Progenitor cell of endocrine pancreas (in vitro differentiated cells): Measurements from ENCODE around the gene FSTL4. TPM values are rescaled to one million over a fixed set of nuclear protein-coding genes. Genes with fewer than 3 reads are reported as not detected.

Experiments used
- DNase-seq: peaks from one replicate; pipeline ENCODE4 v3.0.0; 2021; ENCODE audit warnings: low spot score; ENCODE audit not compliant: unreplicated experiment
- H3K27ac Mint-ChIP-seq: 2 replicates; pipeline ENCODE4 v1.8.0; 2021; ENCODE audit warnings: mild to moderate bottlenecking, moderate library complexity, mixed read lengths
- H3K27me3 Mint-ChIP-seq: 2 replicates; pipeline ENCODE4 v1.8.0; 2021; ENCODE audit warnings: mixed read lengths
- H3K36me3 Mint-ChIP-seq: 2 replicates; pipeline ENCODE4 v1.8.0; 2022; ENCODE audit warnings: mixed read lengths; ENCODE audit not compliant: insufficient read depth
- H3K4me1 Mint-ChIP-seq: 2 replicates; pipeline ENCODE4 v1.8.0; 2021; ENCODE audit warnings: low read depth, mixed read lengths
- H3K4me3 Mint-ChIP-seq: 2 replicates; pipeline ENCODE4 v1.8.0; 2021; ENCODE audit warnings: low read depth, mild to moderate bottlenecking, moderate library complexity, mixed read lengths
- H3K9me3 Mint-ChIP-seq: 2 replicates; pipeline ENCODE4 v1.8.0; 2021; ENCODE audit warnings: low read depth, mixed read lengths
- CTCF ChIP-seq: fragments of 200-600 bp; sonication (generic); IDR thresholded peaks from one replicate; pipeline ENCODE4 v1.5.0; 2021; ENCODE audit warnings: antibody characterized with exemption, mild to moderate bottlenecking; ENCODE audit not compliant: unreplicated experiment
- total RNA-seq: library from RNA; stranded (reverse); gene quantifications from 2 replicates; pipeline ENCODE4 v1.2.1, GENCODE V29; 2021

The FSTL4 gene
- total RNA-seq, 1 donor from 2014 or later: 2.4 TPM

GRCh38 chr5:133420440-133421301 is 191.7 kb downstream of the FSTL4 start:
- Mint-ChIP-seq H3K36me3 (no peaks in the 10 kb centered on the region), H3K27ac (no peak overlapping the region), H3K9me3 (no peaks in the 10 kb centered on the region), H3K27me3 (peaks cover 43% of the 10 kb centered on the region), H3K4me3 (no peak overlapping the region), H3K4me1 (no peaks in the 10 kb centered on the region)
- no peak for TF ChIP-seq CTCF
- DNase-seq: no peak

- no peak overlapping the region for H3K27ac Mint-ChIP-seq
- H3K4me1 Mint-ChIP-seq: no peaks in the 10 kb centered on the region
- H3K4me3 Mint-ChIP-seq: no peak overlapping the region
- TF ChIP-seq CTCF: no peak
- peaks cover 14% of the 10 kb centered on the region for H3K27me3 Mint-ChIP-seq
- no peaks in the 10 kb centered on the region for H3K36me3 Mint-ChIP-seq
- H3K9me3 Mint-ChIP-seq: no peaks in the 10 kb centered on the region
- no peak for DNase-seq
These were observed 196.4 kb downstream of the FSTL4 start for GRCh38 chr5:133415906-133416305.

- DNase-seq: no peak
- Mint-ChIP-seq H3K4me1 (no peaks in the 10 kb centered on the region), H3K27ac (no peak overlapping the region), H3K9me3 (no peaks in the 10 kb centered on the region), H3K4me3 (no peak overlapping the region), H3K36me3 (no peaks in the 10 kb centered on the region), H3K27me3 (peaks cover 14% of the 10 kb centered on the region)
- no peak for TF ChIP-seq CTCF
These were observed 196.8 kb downstream of the FSTL4 start for GRCh38 chr5:133415506-133415905.

- H3K4me1 Mint-ChIP-seq: peaks cover under 1% of the 10 kb centered on the region
- TF ChIP-seq CTCF: no peak
- H3K9me3 Mint-ChIP-seq: no peaks in the 10 kb centered on the region
- H3K4me3 Mint-ChIP-seq: no peak overlapping the region
- DNase-seq: no peak
- no peak overlapping the region for H3K27ac Mint-ChIP-seq
- H3K36me3 Mint-ChIP-seq: no peaks in the 10 kb centered on the region
- peaks cover 21% of the 10 kb centered on the region for H3K27me3 Mint-ChIP-seq
These were observed 199.7 kb downstream of the FSTL4 start for GRCh38 chr5:133412661-133413060.

- Mint-ChIP-seq H3K27me3 (peaks cover 13% of the 10 kb centered on the region), H3K36me3 (no peaks in the 10 kb centered on the region), H3K4me1 (peaks cover 6% of the 10 kb centered on the region), H3K9me3 (no peaks in the 10 kb centered on the region), H3K27ac (no peak overlapping the region), H3K4me3 (no peak overlapping the region)
- no peak for DNase-seq
- no peak for TF ChIP-seq CTCF
These were observed 202.0 kb downstream of the FSTL4 start for GRCh38 chr5:133410335-133410828.
